GM12891 (cell line): ENCODE data around the gene GNS.
"Not testable (repeated sequence)": the region's sequence is repeated elsewhere in the genome, so short reads cannot be mapped to it uniquely, and the experiment has no call there.

Experiments used
- POLR2A ChIP-seq: IDR thresholded peaks from 2 replicates; pipeline ENCODE4 v1.6.1; 2011; ENCODE audit warnings: low read depth, low read length, control low read depth
- POLR2AphosphoS5 ChIP-seq: IDR thresholded peaks from 2 replicates; pipeline ENCODE4 v1.6.1; 2011; ENCODE audit warnings: low read depth, low read length, control low read depth

DNA sequence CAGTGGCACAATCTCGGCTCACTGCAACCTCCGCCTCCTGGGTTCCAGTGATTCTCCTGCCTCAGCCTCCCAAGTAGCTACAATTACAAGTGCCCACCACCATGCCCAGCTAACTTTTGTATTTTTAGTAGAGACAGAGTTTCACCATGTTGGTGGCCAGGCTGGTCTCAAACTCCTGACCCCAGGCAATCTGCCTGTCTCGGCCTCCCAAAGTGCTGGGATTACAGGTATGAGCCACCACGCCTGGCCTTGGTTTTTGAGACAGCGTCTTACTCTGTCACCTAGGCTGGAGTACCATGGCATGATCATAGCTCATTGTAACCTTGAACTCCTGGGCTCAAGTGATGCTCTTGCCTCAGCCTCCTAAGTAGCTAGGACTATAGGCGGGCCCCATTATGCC lies 69.0 kb downstream of the GNS start:
- TF ChIP-seq POLR2A, POLR2AphosphoS5: not testable (repeated sequence)
